Upper lobe of right lung (tissue), 1 donor: ENCODE results near the gene KRT10. TPM values are rescaled to one million over a fixed set of nuclear protein-coding genes. Genes with fewer than 3 reads are reported as not detected.

Experiments
- ATAC-seq: fragments of 200-7000 bp; cut with Tn5 transposase; one replicate; pipeline ENCODE4 v1.9.1; 2020; ENCODE audit warnings: mild to moderate bottlenecking, moderate library complexity
- DNase-seq: peaks from one replicate; pipeline ENCODE4 v3.0.0-alpha.2; 2020
- H3K27ac ChIP-seq: fragments of 200-600 bp; one replicate; pipeline ENCODE4 v1.8.0; 2022
- H3K27me3 ChIP-seq: fragments of 200-600 bp; one replicate; pipeline ENCODE4 v1.8.0; 2022; ENCODE audit warnings: mild to moderate bottlenecking
- H3K36me3 ChIP-seq: fragments of 200-600 bp; one replicate; pipeline ENCODE4 v1.8.0; 2022
- H3K4me1 ChIP-seq: fragments of 200-600 bp; one replicate; pipeline ENCODE4 v1.8.0; 2022
- H3K4me3 ChIP-seq: fragments of 200-600 bp; one replicate; pipeline ENCODE4 v1.8.0; 2022; ENCODE audit warnings: mild to moderate bottlenecking
- H3K9me3 ChIP-seq: fragments of 200-600 bp; one replicate; pipeline ENCODE4 v1.8.0; 2022
- intact Hi-C: fragments of 100-400 bp; cut with DNase I; formaldehyde crosslinking; loops from one replicate; pipeline ENCODE4 v1.11.0; 2022
- total RNA-seq: library from RNA; stranded (reverse); fragmentation: NEBNext Ultra II Directional; extraction: Animal tissue kit (Norgen Biotek cat#: 25700); gene quantifications from one replicate; pipeline ENCODE4 v1.2.1, GENCODE V29; 2021
- TF ChIP-seq, protein P1 (sequence below): fragments of 200-600 bp; IDR thresholded peaks from one replicate; pipeline ENCODE4 v1.8.0; 2022; ENCODE audit warnings: antibody characterized with exemption
- donor health status: DM: no; HTN: yes; CAD: no; lungs with severe emphysema.

The KRT10 gene
- total RNA-seq, 1 donor from 2014 or later, result 36.8 TPM

DNA sequence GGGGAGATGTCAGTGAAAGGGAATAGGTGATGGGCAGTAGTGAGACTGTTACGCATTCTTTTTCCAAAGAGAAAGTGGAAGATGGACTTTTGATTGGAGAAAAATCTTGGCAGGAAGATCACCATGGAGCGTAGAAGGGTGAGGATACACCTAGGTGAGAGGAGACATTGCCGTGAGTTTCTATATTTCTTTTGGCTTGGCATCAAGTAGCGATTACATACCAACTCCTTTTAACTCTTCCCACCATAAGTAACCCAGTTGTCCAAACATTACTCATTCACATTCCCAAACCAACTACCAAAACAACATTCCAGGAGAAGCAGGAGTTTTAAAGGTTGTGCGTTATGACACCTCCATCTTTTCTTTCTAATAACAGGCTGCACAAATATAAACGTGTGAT lies 11.9 kb downstream of the KRT10 start:
- intact Hi-C loops, result no loop called here
- no peak for DNase-seq
- TF ChIP-seq, protein P1, sequence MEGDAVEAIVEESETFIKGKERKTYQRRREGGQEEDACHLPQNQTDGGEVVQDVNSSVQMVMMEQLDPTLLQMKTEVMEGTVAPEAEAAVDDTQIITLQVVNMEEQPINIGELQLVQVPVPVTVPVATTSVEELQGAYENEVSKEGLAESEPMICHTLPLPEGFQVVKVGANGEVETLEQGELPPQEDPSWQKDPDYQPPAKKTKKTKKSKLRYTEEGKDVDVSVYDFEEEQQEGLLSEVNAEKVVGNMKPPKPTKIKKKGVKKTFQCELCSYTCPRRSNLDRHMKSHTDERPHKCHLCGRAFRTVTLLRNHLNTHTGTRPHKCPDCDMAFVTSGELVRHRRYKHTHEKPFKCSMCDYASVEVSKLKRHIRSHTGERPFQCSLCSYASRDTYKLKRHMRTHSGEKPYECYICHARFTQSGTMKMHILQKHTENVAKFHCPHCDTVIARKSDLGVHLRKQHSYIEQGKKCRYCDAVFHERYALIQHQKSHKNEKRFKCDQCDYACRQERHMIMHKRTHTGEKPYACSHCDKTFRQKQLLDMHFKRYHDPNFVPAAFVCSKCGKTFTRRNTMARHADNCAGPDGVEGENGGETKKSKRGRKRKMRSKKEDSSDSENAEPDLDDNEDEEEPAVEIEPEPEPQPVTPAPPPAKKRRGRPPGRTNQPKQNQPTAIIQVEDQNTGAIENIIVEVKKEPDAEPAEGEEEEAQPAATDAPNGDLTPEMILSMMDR, result no peak
- H3K9me3 ChIP-seq, result no peaks in the 10 kb centered on the region
- H3K27ac ChIP-seq, result no peak overlapping the region
- no peaks in the 10 kb centered on the region for H3K36me3 ChIP-seq
- H3K4me1 ChIP-seq, result no peaks in the 10 kb centered on the region
- H3K4me3 ChIP-seq, result no peak overlapping the region
- no peak for ATAC-seq
- H3K27me3 ChIP-seq, result peaks cover 41% of the 10 kb centered on the region

DNA sequence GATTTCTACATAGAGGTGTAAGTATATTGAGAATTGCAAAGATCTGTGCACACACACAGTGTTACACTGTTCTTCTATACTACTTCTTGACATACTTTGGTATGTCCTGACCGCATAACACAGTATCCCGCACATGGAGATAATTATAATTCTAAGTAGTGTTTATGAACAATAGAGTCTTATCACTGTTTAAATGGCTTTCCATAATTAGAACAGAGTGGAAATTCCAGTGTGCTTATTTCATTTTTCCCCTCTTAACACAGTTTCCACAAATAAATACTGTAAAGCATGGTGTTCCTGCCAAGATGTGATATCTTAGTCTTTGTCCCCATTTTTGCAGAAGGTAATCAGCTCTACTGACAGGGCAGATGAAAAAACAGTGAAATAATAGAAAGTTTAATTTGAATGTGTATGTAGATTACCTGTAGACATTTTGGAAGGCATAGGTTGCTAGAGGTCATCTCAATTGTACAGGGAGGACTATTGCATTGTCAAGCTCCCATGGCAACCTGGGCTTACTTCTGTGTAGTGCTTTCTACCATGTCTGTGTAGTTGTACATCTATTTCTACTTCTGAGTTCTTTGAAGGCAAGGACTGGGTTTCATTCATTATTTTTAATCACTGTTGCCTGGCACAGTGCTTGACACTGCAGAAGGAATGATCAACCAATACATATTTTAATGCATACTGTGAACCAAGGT lies 12.5 kb downstream of the KRT10 start:
- DNase-seq (no peak), ATAC-seq (no peak)
- no peak overlapping the region for H3K4me3 ChIP-seq
- no peaks in the 10 kb centered on the region for H3K4me1 ChIP-seq
- H3K27ac ChIP-seq, result no peak overlapping the region
- intact Hi-C loops, result no loop called here
- TF ChIP-seq, protein P1, result no peak
- H3K9me3 ChIP-seq, result no peaks in the 10 kb centered on the region
- H3K27me3 ChIP-seq, result peaks cover 48% of the 10 kb centered on the region
- no peaks in the 10 kb centered on the region for H3K36me3 ChIP-seq

DNA sequence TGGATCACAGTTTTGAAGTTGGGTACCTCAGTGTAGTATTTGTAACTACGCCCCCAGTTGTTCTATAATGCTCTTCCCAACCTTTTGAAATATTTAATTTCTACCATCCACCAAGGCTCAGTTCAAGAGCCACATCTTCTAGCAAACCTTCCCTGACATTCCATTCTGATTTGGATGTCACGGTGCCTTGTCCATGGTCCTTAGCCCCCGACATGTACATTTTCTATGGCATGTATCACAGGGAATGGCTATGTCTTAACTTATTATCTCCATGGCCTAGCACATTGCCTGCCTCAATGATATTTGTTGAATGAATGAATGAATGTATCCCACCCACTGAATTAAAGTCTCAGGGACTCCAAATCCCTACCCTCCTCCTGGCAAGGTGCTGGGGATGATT lies 16.3 kb downstream of the KRT10 start:
- Histone ChIP-seq H3K4me3 (no peak overlapping the region), H3K36me3 (no peaks in the 10 kb centered on the region), H3K27ac (no peak overlapping the region), H3K27me3 (peaks cover 44% of the 10 kb centered on the region), H3K9me3 (no peaks in the 10 kb centered on the region), H3K4me1 (no peaks in the 10 kb centered on the region)
- TF ChIP-seq, protein P1, result no peak
- intact Hi-C loops, result no loop called here
- DNase-seq (no peak), ATAC-seq (no peak)

DNA sequence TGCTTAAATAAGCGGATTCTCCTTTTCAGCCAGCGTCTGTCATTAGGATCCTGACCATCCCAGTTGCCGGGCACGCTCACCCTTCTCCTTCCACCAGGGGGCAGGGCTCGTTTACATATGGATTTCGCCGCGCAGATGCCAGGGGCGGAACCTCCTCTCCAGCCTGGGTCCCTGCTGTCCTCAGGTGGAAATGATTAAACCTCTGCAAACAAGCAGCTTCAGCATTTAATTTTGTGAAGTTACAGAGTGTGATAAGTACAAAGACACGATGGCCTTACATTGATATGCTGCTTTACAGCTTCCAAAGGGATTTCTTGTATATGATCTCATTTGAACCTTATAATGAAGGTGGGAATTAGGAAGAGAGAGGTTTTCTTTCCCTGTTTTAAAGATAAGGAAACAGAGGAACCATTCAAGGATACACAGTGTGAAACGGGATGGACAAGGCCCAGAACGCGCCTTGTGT lies 18.8 kb downstream of the KRT10 start:
- Histone ChIP-seq H3K27ac (no peak overlapping the region), H3K9me3 (no peaks in the 10 kb centered on the region), H3K4me1 (no peaks in the 10 kb centered on the region), H3K27me3 (peaks cover 53% of the 10 kb centered on the region), H3K4me3 (no peak overlapping the region), H3K36me3 (no peaks in the 10 kb centered on the region)
- intact Hi-C loops, result no loop called here
- peak; percentile 99 for ATAC-seq
- DNase-seq, result peak; percentile 86
- TF ChIP-seq, protein P1, result peak; percentile 91

DNA sequence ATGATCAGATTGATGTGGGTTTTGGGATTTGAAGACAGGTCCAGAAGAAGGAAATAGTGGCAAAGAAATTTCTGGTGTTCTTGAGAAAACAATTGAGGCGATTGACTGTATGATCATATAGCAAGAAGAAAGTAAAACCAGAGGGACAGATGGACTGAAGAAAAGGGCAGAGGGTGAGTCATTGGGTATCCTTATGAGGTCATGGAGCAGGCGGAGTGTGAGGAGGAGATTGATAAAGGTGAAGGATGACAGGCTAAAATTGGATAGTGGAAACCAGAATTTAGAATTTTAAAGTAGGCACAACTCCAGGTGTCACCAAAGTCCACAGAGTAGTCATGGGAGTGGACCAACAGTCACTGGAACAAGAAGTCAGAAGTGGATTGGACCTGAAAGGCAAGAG lies 21.3 kb downstream of the KRT10 start:
- TF ChIP-seq, protein P1, result no peak
- ATAC-seq, result no peak
- DNase-seq, result no peak
- Histone ChIP-seq H3K36me3 (no peaks in the 10 kb centered on the region), H3K4me1 (no peaks in the 10 kb centered on the region), H3K27me3 (peaks cover 54% of the 10 kb centered on the region), H3K27ac (no peak overlapping the region), H3K9me3 (no peaks in the 10 kb centered on the region), H3K4me3 (no peak overlapping the region)
- intact Hi-C loops, result no loop called here
